HG03469 (cell line): ENCODE data around the gene DCUN1D2.
"Not testable (repeated sequence)": the region's sequence is repeated elsewhere in the genome, so short reads cannot be mapped to it uniquely, and the experiment has no call there.

Experiments
- ATAC-seq: cut with Tn5 transposase; IDR thresholded peaks from one replicate; pipeline ENCODE4 v1.9.1; 2021; ENCODE audit warnings: mild to moderate bottlenecking, moderate library complexity, moderate number of reproducible peaks; ENCODE audit not compliant: unreplicated experiment

DCUN1D2 gene

DNA sequence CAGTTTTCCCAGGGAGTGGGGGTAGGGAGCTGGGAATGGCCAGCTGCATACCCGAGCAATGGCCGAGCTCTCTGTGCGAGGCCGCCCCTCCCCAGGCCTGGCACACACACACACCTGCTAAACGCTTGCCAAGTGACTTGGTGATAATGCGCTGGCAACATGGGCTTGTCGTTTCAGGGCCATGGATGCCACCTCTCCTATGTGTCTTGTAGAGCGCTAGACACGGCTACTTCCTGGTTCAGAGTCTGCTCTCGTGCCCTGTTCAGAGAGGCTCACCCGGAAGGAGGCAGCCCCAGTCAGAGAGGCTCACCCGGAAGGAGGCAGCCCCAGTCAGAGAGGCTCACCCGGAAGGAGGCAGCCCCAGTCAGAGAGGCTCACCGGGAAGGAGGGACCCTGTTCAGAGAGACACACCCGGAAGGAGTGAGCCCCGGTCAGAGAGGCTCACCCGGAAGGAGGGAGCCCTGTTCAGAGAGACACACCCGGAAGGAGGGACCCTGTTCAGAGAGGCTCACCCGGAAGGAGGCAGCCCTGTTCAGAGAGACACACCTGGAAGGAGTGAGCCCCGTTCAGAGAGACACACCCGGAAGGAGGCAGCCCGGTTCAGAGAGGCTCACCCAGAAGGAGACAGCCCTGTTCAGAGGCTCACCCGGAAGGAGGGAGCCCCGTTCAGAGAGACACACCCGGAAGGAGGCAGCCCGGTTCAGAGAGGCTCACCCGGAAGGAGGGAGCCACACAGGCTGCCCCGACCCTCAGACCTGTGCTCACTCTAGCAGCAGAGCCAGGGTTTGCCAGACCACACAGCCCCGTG is 41.4 kb downstream of the DCUN1D2 start:
- ATAC-seq, result no peak

- ATAC-seq, result no peak
These were observed 42.0 kb downstream of the DCUN1D2 start for GRCh38 chr13:113448545-113448884.

DNA sequence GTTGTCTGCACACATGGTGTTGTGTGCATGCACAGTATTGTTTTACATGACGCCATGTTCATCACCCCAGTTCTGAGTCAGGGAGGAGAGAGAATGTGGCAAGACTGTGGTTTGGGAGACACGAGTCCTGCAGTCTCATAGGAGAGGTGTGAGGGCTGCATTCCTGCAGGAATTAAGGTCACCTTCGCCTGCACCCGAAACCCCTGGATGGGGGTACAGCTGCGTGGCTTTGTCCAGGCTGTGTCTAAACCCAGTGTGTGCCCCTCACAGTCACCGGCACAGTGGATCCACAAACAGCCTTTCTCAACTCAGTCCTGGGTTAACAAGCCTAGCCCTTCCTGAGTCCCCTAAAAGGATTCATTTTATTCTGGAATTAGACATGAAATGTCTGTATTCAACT is 42.9 kb downstream of the DCUN1D2 start:
- no peak for ATAC-seq

DNA sequence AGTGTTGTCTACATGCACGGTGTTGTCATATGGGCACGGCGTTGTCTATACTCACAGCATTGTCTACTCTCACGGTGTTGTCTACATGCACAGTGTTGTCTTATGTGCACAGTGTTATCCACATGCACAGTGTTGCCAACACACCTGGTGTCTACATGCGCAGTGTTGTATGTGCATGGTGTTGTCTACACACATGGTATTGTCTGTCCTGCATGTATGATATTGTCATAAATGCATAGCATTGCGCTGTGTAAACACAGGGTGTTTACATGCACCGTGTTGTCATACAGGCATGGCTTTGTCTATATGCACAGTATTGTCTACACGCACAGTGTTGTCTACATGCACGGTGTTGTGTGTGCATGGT is 44.0 kb downstream of the DCUN1D2 start:
- ATAC-seq, result no peak

DNA sequence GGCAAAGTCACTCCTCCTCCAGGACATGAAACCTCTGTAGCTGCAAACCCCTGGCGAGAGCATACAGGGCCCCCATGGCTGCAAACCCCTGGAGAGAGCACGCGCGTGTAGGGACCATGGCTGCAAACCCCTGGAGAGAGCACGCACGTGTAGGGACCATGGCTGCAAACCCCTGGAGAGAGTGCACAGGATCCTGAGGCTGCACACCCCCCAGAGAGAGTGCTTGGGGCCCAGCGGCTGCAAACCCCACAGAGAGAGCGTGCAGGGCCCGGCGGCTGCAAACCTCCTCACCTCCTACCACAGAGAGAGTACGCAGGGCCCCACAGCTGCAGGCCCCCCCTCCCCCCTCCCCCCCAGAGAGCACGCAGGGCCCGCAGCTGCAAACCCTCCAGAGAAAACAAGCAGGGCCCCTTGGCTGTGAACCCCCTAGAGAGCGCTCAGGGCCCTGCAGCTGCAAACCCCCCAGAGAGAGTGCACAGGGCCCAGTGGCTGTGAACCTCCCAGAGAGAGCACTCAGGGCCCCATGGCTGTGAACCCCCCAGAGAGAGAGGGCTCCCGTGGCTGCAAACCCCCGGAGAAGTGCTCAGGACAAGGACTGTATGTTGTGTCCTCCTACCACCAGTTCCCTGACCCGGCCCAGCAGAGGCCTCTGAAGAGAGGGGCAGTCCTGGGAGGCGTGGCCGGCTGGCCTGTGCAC is 44.6 kb downstream of the DCUN1D2 start:
- no peak for ATAC-seq

- no peak for ATAC-seq
These were observed 46.5 kb downstream of the DCUN1D2 start for GRCh38 chr13:113443991-113444390.

DNA sequence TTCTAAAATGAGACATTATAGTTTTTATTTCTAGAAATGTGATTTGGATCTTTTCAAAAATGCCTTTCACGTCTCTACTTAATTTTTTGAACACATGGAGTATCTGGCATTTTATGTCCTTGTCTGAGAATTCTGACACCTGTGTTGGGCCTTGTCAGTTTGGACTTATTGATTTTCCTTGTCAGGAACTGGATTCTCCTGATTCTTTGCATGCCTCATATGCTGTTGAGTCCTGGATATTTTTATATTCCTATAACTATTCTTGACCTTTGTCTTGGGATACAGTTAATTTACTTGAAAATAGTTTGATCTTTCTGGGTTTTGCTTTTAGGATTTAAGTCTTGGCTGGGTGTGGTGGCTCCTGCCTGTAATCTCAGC is 47.5 kb downstream of the DCUN1D2 start:
- ATAC-seq, result no peak

GRCh38 chr13:113442354-113442984 is 48.0 kb downstream of the DCUN1D2 start:
- no peak for ATAC-seq

DNA sequence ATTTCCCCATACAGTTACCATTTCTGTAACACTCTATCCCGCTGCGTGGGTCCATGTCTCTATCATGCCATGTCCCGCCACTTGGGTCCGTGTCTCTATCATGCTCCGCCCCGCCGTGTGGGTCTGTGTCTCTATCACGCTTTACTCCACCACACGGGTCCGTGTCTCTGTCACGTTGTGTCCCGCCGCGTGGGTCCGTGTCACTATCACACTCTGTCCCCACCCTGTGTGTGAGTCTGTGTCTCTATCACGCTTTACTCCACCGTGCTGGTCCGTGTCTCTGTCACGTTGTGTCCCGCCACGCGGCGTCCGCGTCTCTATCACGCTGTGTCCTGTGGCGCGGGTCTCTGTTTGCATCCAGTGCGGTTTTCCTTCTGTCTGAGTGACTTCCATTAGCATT is 48.9 kb downstream of the DCUN1D2 start:
- no peak for ATAC-seq

GRCh38 chr13:113437408-113438010 is 53.0 kb downstream of the DCUN1D2 start:
- no peak for ATAC-seq

DNA sequence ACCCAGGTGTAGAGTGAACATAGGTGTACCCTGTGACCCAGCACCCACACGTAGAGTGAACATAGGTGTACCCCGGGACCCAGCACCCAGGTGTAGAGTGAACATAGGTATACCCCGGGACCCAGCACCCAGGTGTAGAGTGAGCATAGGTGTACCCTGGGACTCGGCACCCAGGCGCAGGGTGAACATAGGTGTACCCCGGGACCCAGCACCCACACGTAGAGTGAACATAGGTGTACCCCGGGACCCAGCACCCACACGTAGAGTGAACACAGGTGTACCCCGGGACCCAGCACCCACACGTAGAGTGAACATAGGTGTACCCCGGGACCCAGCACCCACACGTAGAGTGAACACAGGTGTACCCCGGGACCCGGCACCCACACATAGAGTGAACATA is 53.6 kb downstream of the DCUN1D2 start:
- not testable (repeated sequence) for ATAC-seq

DNA sequence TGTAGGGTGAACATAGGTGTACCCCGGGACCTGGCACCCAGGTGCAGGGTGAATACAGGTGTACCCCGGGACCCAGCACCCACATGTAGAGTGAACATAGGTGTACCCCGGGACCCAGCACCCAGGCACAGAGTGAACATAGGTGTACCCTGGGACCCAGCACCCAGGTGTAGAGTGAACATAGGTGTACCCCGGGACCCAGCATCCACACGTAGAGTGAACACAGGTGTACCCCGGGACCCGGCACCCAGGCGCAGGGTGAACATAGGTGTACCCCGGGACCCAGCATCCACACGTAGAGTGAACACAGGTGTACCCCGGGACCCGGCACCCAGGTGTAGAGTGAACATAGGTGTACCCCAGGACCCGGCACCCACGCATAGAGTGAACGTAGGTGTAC is 54.6 kb downstream of the DCUN1D2 start:
- ATAC-seq, result not testable (repeated sequence)

- no peak for ATAC-seq
These were observed 57.1 kb downstream of the DCUN1D2 start for GRCh38 chr13:113433391-113433916.

DNA sequence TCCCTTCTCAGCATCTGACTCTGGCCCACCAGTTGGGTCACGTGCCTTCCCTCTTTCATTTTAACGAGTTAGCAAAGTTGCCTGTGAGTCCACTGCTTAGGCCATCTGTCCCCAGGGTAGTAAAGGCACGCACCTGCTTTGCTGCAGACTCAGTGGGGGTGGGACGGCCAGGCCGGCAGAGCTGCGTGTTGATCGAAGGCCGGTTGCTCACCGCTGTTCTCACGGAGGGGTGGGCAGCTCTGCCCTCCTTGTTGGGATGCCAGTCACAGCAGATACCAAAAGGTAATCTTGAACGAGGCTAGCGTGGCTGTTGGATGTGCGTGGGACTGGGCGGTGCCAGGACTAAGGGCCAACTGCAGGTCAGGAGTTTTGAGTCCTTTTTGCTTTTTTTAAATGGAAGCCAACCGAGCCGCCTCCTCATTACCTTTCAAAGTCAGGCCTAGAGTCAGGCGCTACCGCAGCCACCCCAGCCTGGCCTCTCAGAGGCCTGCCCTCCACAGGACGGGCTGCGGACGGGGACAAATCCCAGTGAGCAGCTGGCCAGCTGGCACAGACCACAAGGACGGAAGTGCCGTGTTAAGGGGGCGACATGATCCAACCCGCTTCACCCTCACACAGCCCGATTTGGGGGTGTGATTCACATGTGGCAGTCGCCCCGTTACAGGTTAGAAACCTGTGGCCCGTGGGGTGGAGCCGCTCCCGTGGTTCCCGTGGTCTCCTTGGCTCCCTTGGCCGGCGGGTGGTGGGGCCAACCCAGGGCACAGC is 57.8 kb downstream of the DCUN1D2 start:
- no peak for ATAC-seq

DNA sequence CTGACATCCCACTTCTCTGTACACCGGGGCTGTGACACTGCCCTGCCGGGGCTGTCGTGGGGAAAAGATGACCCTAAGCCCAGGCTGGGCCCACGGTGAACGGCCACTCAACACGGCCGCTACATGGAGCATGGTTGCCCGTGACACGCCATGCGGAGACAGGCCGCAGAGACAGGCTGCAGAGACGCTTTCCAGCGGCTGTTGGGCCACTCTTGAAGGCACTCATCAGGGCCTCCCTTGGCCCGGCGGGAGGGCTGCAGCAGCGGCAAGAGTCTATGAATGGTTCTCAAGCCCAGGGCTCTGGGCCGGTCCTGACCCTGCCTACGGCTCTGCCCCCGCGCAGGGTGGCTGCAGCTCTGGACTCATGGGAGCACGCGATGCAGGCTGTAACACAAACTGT is 59.3 kb downstream of the DCUN1D2 start:
- no peak for ATAC-seq

- no peak for ATAC-seq
These were observed 60.0 kb downstream of the DCUN1D2 start for GRCh38 chr13:113430378-113431110.

DNA sequence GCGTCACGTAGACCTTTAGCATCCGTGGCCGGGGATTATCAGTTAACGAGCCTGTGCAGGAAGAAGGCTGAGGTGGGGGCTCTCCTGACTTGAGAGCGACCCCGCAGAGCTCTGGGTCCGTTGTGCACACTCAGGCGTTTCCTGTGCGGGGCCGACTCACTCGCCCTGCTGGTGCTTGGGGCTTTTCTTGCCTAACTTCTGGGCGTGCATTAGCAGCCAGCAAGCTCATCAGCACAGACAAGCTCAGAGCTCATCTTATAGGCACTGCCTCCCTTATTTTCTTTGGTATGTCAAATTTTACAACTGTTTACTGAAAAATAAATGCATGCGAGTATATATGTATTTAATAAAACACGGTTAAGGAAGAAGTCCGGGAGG is 60.9 kb downstream of the DCUN1D2 start:
- ATAC-seq, result no peak

DNA sequence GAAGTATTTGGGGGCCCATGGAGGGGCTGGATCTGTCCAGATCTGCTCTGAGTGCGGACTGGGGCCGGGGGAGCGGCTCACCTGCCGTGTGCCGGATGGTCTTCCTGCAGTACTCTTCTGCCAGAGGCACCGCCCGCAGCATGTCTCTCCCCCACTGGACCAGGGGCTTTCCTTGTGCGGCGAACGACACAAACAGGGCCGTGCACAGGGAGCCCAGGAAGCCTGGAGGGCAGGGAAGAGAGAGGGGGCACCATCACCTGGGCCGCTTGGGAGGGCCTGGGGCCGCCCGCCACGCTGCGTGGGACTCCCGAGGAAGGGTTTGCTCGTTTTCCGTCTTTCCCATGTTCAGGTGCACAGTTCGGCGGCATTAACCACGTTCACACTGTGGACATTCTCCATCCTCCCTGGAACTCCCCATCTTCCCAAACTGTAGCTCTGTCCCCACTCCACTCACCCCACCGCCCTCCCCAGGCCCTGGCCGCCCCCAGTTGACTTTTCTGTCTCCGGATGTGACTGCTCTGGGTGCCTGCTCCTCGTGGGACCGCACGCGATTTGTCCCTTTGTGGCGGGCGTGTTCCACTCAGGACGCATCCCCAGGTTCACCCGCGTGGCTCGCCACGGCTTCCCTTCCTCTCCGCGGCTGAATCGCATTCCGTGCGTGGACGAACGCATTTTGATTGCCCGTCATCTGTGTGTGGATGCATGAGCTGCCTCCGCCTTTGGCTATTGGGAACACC is 61.5 kb downstream of the DCUN1D2 start:
- ATAC-seq, result no peak

GRCh38 chr13:113428469-113428865 is 62.0 kb downstream of the DCUN1D2 start:
- ATAC-seq, result no peak
